H54 (cell line): ENCODE results near the gene ZNF726.
"Not testable (repeated sequence)": the region's sequence is repeated elsewhere in the genome, so short reads cannot be mapped to it uniquely, and the experiment has no call there.

Experiments used
- DNase-seq: peaks from one replicate; pipeline ENCODE4 v3.0.0; 2011; ENCODE audit warnings: low spot score, mixed read lengths; ENCODE audit not compliant: insufficient read length
- FAIRE-seq: peaks from 3 replicates; lab custom pipeline; 2011; peaks lifted over from hg19 to GRCh38; lab: Jason Lieb, UNC
- POLR2A ChIP-seq: IDR thresholded peaks from 2 replicates; pipeline ENCODE4 v1.6.1; 2011; ENCODE audit warnings: low read depth, mild to moderate bottlenecking, low read length

ZNF726 gene

GRCh38 chr19:23969630-23970029 lies 54.9 kb downstream of the ZNF726 start:
- no peak for DNase-seq
- no peak for TF ChIP-seq POLR2A
- FAIRE-seq = no peak

GRCh38 chr19:23971598-23971997 lies 56.9 kb downstream of the ZNF726 start:
- FAIRE-seq = no peak
- DNase-seq = no peak
- no peak for TF ChIP-seq POLR2A

DNA sequence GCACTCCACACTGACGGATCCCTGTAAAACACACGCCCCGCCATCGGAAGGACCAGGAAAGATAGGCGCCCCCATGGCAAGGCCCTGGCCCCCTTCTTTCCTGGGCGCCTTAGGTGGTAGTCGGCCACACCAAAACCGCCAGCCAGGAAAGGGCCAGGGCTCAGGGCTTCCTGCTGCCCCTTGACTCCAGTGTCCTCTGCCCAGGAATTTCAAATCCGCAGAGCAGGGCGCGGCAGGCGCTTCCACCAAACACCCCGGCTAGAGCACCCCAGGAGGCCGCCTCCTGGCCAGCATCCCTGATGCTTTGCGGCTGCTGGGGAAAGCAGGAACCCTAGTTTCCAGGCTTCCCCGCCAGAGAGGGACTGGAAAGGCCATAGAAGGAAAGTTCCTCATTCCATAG lies 57.5 kb downstream of the ZNF726 start:
- no peak for FAIRE-seq

DNA sequence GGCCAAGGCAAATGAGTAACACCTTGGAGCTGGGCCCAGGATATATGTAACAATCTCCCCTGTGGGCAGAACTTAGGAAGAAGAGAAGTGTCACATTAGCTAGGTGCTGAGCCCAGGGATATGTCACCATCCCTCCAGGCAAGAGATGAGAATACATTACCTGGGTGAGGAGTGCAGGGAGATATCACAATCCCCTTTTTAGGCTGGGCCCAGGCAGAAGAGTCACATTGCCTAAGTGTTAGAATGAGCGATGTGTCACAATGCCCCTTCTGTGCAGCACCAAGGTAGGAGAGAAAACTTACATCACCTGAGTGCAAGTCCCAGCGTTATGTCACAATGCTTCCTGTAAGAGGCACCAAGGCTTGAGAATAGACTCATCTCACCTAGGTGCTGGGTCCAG lies 60.3 kb downstream of the ZNF726 start:
- FAIRE-seq (no peak), DNase-seq (no peak)
- TF ChIP-seq POLR2A = no peak

More for the DNA sequence above, 57.5 kb downstream of the ZNF726 start:
- no peak for TF ChIP-seq POLR2A
- no peak for DNase-seq

- not testable (repeated sequence) for FAIRE-seq, DNase-seq
Observed at GRCh38 chr19:23976631-23977030, 61.9 kb downstream of the ZNF726 start.

GRCh38 chr19:23977256-23977655 lies 62.6 kb downstream of the ZNF726 start:
- FAIRE-seq, DNase-seq: not testable (repeated sequence)

GRCh38 chr19:23978068-23978467 lies 63.4 kb downstream of the ZNF726 start:
- FAIRE-seq = no peak
- no peak for TF ChIP-seq POLR2A
- no peak for DNase-seq

- DNase-seq (no peak), FAIRE-seq (no peak)
- no peak for TF ChIP-seq POLR2A
Observed at GRCh38 chr19:23980805-23981204, 66.1 kb downstream of the ZNF726 start.

DNA sequence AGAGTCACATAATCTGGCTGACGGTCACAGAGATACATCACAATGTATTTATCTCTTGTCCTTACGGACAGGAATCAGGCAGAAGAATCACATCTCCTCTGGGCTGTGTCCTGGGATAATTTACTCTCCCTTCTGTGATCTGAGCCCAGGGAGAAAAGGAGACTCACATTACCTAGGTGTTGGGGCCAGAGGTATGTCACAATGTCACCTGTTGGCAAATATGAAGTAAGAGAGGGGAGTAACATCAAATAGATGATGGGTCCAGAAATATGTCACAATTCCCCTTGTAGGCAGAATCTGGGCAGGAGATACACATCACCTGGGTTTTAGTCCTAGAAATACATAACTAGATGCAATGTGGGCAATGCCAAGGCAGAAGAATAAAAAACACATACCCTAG lies 67.2 kb downstream of the ZNF726 start:
- no peak for TF ChIP-seq POLR2A
- no peak for DNase-seq
- no peak for FAIRE-seq

- no peak for DNase-seq
- FAIRE-seq = no peak
- TF ChIP-seq POLR2A = no peak
Observed at GRCh38 chr19:23983406-23983805, 68.7 kb downstream of the ZNF726 start.
